ENCODE measurements around the gene HMGB2.

The HMGB2 gene

GRCh38 chr4:173288698-173289352 lies 45.3 kb downstream of the HMGB2 start:
- no peak for DNase-seq (ENCODE audit: low read depth in 1 of 2, low spot score in 1 of 2)

- DNase-seq (ENCODE audit: low read depth in 1 of 2, low spot score in 1 of 2) = peak; percentile 46 to 63
Observed at GRCh38 chr4:173288296-173288695, 45.9 kb downstream of the HMGB2 start.

GRCh38 chr4:173287486-173287885 lies 46.7 kb downstream of the HMGB2 start:
- no peak for DNase-seq (ENCODE audit: low read depth in 1 of 2, low spot score in 1 of 2)

GRCh38 chr4:173284463-173284862 lies 49.7 kb downstream of the HMGB2 start:
- DNase-seq (ENCODE audit: low read depth in 1 of 2, low spot score in 1 of 2) = no peak

- no peak for DNase-seq (ENCODE audit: low read depth in 1 of 2, low spot score in 1 of 2)
Observed at GRCh38 chr4:173282626-173283025, 51.5 kb downstream of the HMGB2 start.

- no peak for DNase-seq (ENCODE audit: low read depth in 1 of 2, low spot score in 1 of 2)
Observed at GRCh38 chr4:173282256-173282562, 51.9 kb downstream of the HMGB2 start.

- DNase-seq (ENCODE audit: low read depth in 1 of 2, low spot score in 1 of 2) = no peak
Observed at GRCh38 chr4:173281406-173282255, 52.5 kb downstream of the HMGB2 start.
